Left ventricle myocardium inferior (tissue), 1 donor: ENCODE measurements around the gene KCNA10. TPM values are rescaled to one million over a fixed set of nuclear protein-coding genes. Genes with fewer than 3 reads are reported as not detected.

ENCODE experiments used
- DNase-seq: peaks from one replicate; pipeline ENCODE4 v3.0.0-alpha.2; 2020
- H3K27ac ChIP-seq: fragments of 200-600 bp; replicated peaks from 2 replicates; pipeline ENCODE4 v1.8.0; 2021
- H3K27me3 ChIP-seq: fragments of 200-600 bp; 2 replicates; pipeline ENCODE4 v1.8.0; 2021; ENCODE audit warnings: low read depth
- H3K36me3 ChIP-seq: fragments of 200-600 bp; 2 replicates; pipeline ENCODE4 v1.8.0; 2021
- H3K4me1 ChIP-seq: fragments of 200-600 bp; 2 replicates; pipeline ENCODE4 v1.8.0; 2021
- H3K4me3 ChIP-seq: fragments of 200-600 bp; 2 replicates; pipeline ENCODE4 v1.8.0; 2021; ENCODE audit warnings: mild to moderate bottlenecking, moderate library complexity
- H3K9me3 ChIP-seq: fragments of 200-600 bp; replicated peaks from 2 replicates; pipeline ENCODE4 v1.8.0; 2021
- CTCF ChIP-seq: fragments of 200-600 bp; IDR thresholded peaks from 2 replicates; pipeline ENCODE4 v1.8.0; 2021; ENCODE audit warnings: antibody characterized with exemption, mild to moderate bottlenecking, borderline replicate concordance
- intact Hi-C: fragments of 100-400 bp; cut with micrococcal nuclease; formaldehyde crosslinking; loops from one replicate; pipeline ENCODE4 v1.11.0; 2022
- total RNA-seq: library from RNA; stranded (reverse); fragmentation: NEBNext Ultra II Directional; extraction: Animal tissue kit (Norgen Biotek cat#: 25700); gene quantifications from one replicate; pipeline ENCODE4 v1.2.1, GENCODE V29; 2021
- donor health status: DM: no; HTN: yes; CAD: no; lungs with severe emphysema.

Gene KCNA10
- total RNA-seq, 1 donor from 2014 or later: not detected

DNA sequence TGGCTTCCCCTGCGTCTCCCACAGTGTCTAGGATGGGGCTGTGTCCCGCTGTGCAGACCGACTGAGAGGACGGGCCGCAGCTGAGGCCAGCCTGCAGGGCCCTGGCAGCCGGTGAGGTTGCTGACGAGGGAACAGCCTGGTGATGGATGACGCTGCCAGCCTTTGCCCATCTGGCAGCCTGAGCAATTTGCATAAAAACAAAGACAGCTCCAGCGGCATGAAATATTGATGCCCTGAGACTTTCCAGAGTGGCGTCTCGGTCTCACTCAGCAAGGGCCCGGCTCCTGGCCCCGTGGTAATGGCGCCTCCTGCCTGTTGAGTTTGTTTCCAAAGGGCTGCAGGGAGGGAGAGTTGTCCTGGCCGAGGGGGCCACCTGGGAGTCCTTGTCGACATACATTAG, 19.1 kb upstream of the KCNA10 start:
- H3K4me3 ChIP-seq: no peak overlapping the region
- no peaks in the 10 kb centered on the region for H3K4me1 ChIP-seq
- DNase-seq: no peak
- peaks cover 48% of the 10 kb centered on the region for H3K27me3 ChIP-seq
- no peaks in the 10 kb centered on the region for H3K36me3 ChIP-seq
- H3K27ac ChIP-seq: no peak overlapping the region
- TF ChIP-seq CTCF: no peak
- no peaks in the 10 kb centered on the region for H3K9me3 ChIP-seq
- intact Hi-C loops: no loop called here

DNA sequence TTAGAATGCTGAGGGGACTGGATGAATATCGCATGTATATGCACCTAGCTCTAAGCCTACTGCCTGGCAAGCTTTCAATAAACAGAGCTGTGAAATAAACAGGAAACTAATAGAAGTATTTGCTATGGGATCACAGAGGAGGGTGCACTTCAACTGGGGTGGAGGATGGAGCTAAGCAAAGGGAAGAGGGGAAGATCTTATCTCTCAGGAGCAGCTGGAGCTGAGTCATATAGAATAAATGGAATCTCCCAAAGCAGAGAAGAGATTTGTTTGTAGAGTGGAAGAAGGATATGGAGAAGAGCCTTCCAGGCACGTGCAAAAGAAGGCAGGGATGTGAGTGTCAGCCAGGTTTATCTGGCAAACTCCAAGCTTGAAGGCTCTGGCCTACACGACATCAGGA, 17.0 kb upstream of the KCNA10 start:
- Histone ChIP-seq H3K36me3 (no peaks in the 10 kb centered on the region), H3K27me3 (peaks cover 64% of the 10 kb centered on the region), H3K4me3 (no peak overlapping the region), H3K4me1 (no peaks in the 10 kb centered on the region), H3K9me3 (no peaks in the 10 kb centered on the region), H3K27ac (no peak overlapping the region)
- TF ChIP-seq CTCF: no peak
- intact Hi-C loops: no loop called here
- DNase-seq: no peak

- no peaks in the 10 kb centered on the region for H3K36me3 ChIP-seq
- no peaks in the 10 kb centered on the region for H3K9me3 ChIP-seq
- TF ChIP-seq CTCF: no peak
- peaks cover 66% of the 10 kb centered on the region for H3K27me3 ChIP-seq
- no peak overlapping the region for H3K27ac ChIP-seq
- no peak overlapping the region for H3K4me3 ChIP-seq
- no peaks in the 10 kb centered on the region for H3K4me1 ChIP-seq
- intact Hi-C loops: no loop called here
- no peak for DNase-seq
Observed at GRCh38 chr1:110533230-110533629, 14.3 kb upstream of the KCNA10 start.

GRCh38 chr1:110529011-110529410, 10.0 kb upstream of the KCNA10 start:
- Histone ChIP-seq H3K27ac (no peak overlapping the region), H3K9me3 (no peaks in the 10 kb centered on the region), H3K4me1 (peaks cover 8% of the 10 kb centered on the region), H3K36me3 (no peaks in the 10 kb centered on the region), H3K4me3 (no peak overlapping the region), H3K27me3 (peaks cover 100% of the 10 kb centered on the region)
- no peak for TF ChIP-seq CTCF
- DNase-seq: no peak
- intact Hi-C loops: loop anchor here (10.0 kb wide), 1 partner anchor 86 kb away; no protein-coding TSS in a partner anchor

GRCh38 chr1:110526201-110526780, 7.3 kb upstream of the KCNA10 start:
- H3K27ac ChIP-seq: no peak overlapping the region
- H3K36me3 ChIP-seq: no peaks in the 10 kb centered on the region
- no peak for DNase-seq
- no peak for TF ChIP-seq CTCF
- H3K4me3 ChIP-seq: no peak overlapping the region
- H3K4me1 ChIP-seq: peaks cover 8% of the 10 kb centered on the region
- intact Hi-C loops: loop anchor here (10.0 kb wide), 1 partner anchor 89 kb away; no protein-coding TSS in a partner anchor
- H3K9me3 ChIP-seq: no peaks in the 10 kb centered on the region
- peaks cover 100% of the 10 kb centered on the region for H3K27me3 ChIP-seq
